Measurements from ENCODE around the gene PCDH9. TPM values are rescaled to one million over a fixed set of nuclear protein-coding genes. Genes with fewer than 3 reads are reported as not detected.

Gene PCDH9
- total and polyA plus RNA-seq, 8 donors, result 2.0 to 11.6 (median 3.1) TPM

- no peaks in the 10 kb centered on the region for H3K36me3 ChIP-seq
- H3K27ac ChIP-seq, result no peak overlapping the region
- DNase-seq (no peak), ATAC-seq (no peak)
- intact Hi-C loops (cut with DNase I), result no loop called here
- TF ChIP-seq CTCF (IDR thresholded peaks at IDR 0.05), result no peak
- H3K9me3 ChIP-seq, result no peaks in the 10 kb centered on the region
- no peak overlapping the region for H3K4me3 ChIP-seq
- no peaks in the 10 kb centered on the region for H3K27me3 ChIP-seq
- no peaks in the 10 kb centered on the region for H3K4me1 ChIP-seq
These were observed 133.7 kb downstream of the PCDH9 start for GRCh38 chr13:67096418-67096817.

- no peak for TF ChIP-seq CTCF (IDR thresholded peaks at IDR 0.05)
- ATAC-seq, result no peak
- H3K27ac ChIP-seq, result no peak overlapping the region
- no peak for DNase-seq
- intact Hi-C loops (cut with DNase I), result no loop called here
- H3K4me1 ChIP-seq, result no peaks in the 10 kb centered on the region
- H3K9me3 ChIP-seq, result no peaks in the 10 kb centered on the region
- no peaks in the 10 kb centered on the region for H3K27me3 ChIP-seq
- H3K4me3 ChIP-seq, result no peak overlapping the region
- H3K36me3 ChIP-seq, result no peaks in the 10 kb centered on the region
These were observed 134.5 kb downstream of the PCDH9 start for GRCh38 chr13:67095621-67096020.

GRCh38 chr13:67094952-67095351 is 135.2 kb downstream of the PCDH9 start:
- no peaks in the 10 kb centered on the region for H3K9me3 ChIP-seq
- no peaks in the 10 kb centered on the region for H3K27me3 ChIP-seq
- no peaks in the 10 kb centered on the region for H3K4me1 ChIP-seq
- no peak for TF ChIP-seq CTCF (IDR thresholded peaks at IDR 0.05)
- H3K4me3 ChIP-seq, result no peak overlapping the region
- no peak overlapping the region for H3K27ac ChIP-seq
- no peak for DNase-seq
- intact Hi-C loops (cut with DNase I), result no loop called here
- no peaks in the 10 kb centered on the region for H3K36me3 ChIP-seq
- no peak for ATAC-seq

- Histone ChIP-seq H3K27me3 (no peaks in the 10 kb centered on the region), H3K4me1 (no peaks in the 10 kb centered on the region), H3K4me3 (no peak overlapping the region), H3K36me3 (no peaks in the 10 kb centered on the region), H3K27ac (no peak overlapping the region), H3K9me3 (no peaks in the 10 kb centered on the region)
- DNase-seq (no peak), ATAC-seq (no peak)
- no peak for TF ChIP-seq CTCF (IDR thresholded peaks at IDR 0.05)
- intact Hi-C loops (cut with DNase I), result no loop called here
These were observed 136.1 kb downstream of the PCDH9 start for GRCh38 chr13:67094078-67094477.

- no peaks in the 10 kb centered on the region for H3K36me3 ChIP-seq
- no peak overlapping the region for H3K4me3 ChIP-seq
- ATAC-seq (no peak), DNase-seq (no peak)
- H3K4me1 ChIP-seq, result no peaks in the 10 kb centered on the region
- H3K9me3 ChIP-seq, result no peaks in the 10 kb centered on the region
- no peak overlapping the region for H3K27ac ChIP-seq
- intact Hi-C loops (cut with DNase I), result no loop called here
- TF ChIP-seq CTCF (IDR thresholded peaks at IDR 0.05), result no peak
- H3K27me3 ChIP-seq, result no peaks in the 10 kb centered on the region
These were observed 138.5 kb downstream of the PCDH9 start for GRCh38 chr13:67091603-67092002.

All from left lung (tissue), 10 donors.